Thyroid gland (tissue), 4 donors: Measurements from ENCODE around the gene GNAQ. TPM values are rescaled to one million over a fixed set of nuclear protein-coding genes. Genes with fewer than 3 reads are reported as not detected.

Experiments used
- DNase-seq, 2 donors: peaks; one replicate each; pipeline ENCODE4 v3.0.0-alpha.2; 2019
- H3K27ac ChIP-seq, 3 donors: fragments of 200-600 bp; sonication (generic); 1 replicate in 2 of 3; 2 replicates in 1 of 3; pipeline ENCODE4 v1.5.1; 2016 to 2019; ENCODE audit warnings: mild to moderate bottlenecking in 1 of 3, moderate library complexity in 1 of 3
- H3K27me3 ChIP-seq: fragments of 200-600 bp; sonication (generic); one replicate; pipeline ENCODE4 v1.5.1; 2019
- H3K36me3 ChIP-seq, 2 donors: fragments of 200-600 bp; sonication (generic); one replicate each; pipeline ENCODE4 v1.5.1; 2016 to 2019
- H3K4me1 ChIP-seq, 2 donors: fragments of 200-600 bp; sonication (generic); one replicate each; pipeline ENCODE4 v1.5.1; 2017 to 2019
- H3K4me3 ChIP-seq, 3 donors: fragments of 200-600 bp; sonication (generic); replicated peaks in 1 of 3; 1 replicate in 2 of 3; 2 replicates in 1 of 3; pipeline ENCODE4 v1.5.1; 2016; ENCODE audit warnings: mild to moderate bottlenecking in 1 of 3
- H3K9me3 ChIP-seq: fragments of 200-600 bp; sonication (generic); one replicate; pipeline ENCODE4 v1.5.1; 2017
- POLR2A ChIP-seq, 2 donors: fragments of 450-650 bp; IDR thresholded peaks; one replicate each; pipeline ENCODE4 v1.6.1; 2017; ENCODE audit warnings: antibody characterized with exemption in 2 of 2, mild to moderate bottlenecking in 2 of 2, moderate library complexity in 1 of 2
- WGBS, 2 donors: methylation state at CpG; one replicate each; pipeline ENCODE4 v1.1.5; 2017; 5-methylcytosine and 5-hydroxymethylcytosine counted together
- intact Hi-C: fragments of 100-400 bp; cut with DNase I; formaldehyde crosslinking; loops from one replicate; pipeline ENCODE4 v1.15.1; 2023
- total RNA-seq, 4 donors: library from RNA; depleted of rRNA; stranded (reverse); fragments of >200 nt; gene quantifications; one replicate each; pipeline ENCODE4 v1.2.3, GENCODE V29; 2016
- TF ChIP-seq, protein P1 (sequence below), 6 experiments: fragments of 200-600 bp in 3 of 6; fragments of 450-650 bp in 3 of 6; sonication (generic) in 3 of 6; IDR thresholded peaks; one replicate each; pipeline ENCODE4 v1.5.1; 2016 to 2019; ENCODE audit warnings: antibody characterized with exemption in 6 of 6, mild to moderate bottlenecking in 2 of 6, inconsistent platforms in 1 of 6, moderate library complexity in 1 of 6

GNAQ gene
- total RNA-seq, 4 donors from 2014 or later = 40.0 to 60.8 (median 58.1) TPM

GRCh38 chr9:77851882-77852595 lies 179.6 kb downstream of the GNAQ start:
- Histone ChIP-seq H3K9me3 (no peaks in the 10 kb centered on the region), H3K4me3 (no peak overlapping the region), H3K36me3 (no peaks in the 10 kb centered on the region), H3K4me1 (peaks cover 34 to 55% of the 10 kb centered on the region in 2 donors), H3K27me3 (no peaks in the 10 kb centered on the region), H3K27ac (peak overlapping the region; percentile 5 to 83 (median 78))
- WGBS, 2 donors = 20 to 31% methylated on average over 3 of the region's 3 CpGs
- TF ChIP-seq, protein P1, sequence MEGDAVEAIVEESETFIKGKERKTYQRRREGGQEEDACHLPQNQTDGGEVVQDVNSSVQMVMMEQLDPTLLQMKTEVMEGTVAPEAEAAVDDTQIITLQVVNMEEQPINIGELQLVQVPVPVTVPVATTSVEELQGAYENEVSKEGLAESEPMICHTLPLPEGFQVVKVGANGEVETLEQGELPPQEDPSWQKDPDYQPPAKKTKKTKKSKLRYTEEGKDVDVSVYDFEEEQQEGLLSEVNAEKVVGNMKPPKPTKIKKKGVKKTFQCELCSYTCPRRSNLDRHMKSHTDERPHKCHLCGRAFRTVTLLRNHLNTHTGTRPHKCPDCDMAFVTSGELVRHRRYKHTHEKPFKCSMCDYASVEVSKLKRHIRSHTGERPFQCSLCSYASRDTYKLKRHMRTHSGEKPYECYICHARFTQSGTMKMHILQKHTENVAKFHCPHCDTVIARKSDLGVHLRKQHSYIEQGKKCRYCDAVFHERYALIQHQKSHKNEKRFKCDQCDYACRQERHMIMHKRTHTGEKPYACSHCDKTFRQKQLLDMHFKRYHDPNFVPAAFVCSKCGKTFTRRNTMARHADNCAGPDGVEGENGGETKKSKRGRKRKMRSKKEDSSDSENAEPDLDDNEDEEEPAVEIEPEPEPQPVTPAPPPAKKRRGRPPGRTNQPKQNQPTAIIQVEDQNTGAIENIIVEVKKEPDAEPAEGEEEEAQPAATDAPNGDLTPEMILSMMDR (IDR thresholded peaks at IDR 0.05) = peak in 1 of 6 experiments; percentile 6
- peak in 1 of 2 donors; percentile 20 for TF ChIP-seq POLR2A (IDR thresholded peaks at IDR 0.05)
- DNase-seq = peak; percentile 73 to 78
- intact Hi-C loops = no loop called here

DNA sequence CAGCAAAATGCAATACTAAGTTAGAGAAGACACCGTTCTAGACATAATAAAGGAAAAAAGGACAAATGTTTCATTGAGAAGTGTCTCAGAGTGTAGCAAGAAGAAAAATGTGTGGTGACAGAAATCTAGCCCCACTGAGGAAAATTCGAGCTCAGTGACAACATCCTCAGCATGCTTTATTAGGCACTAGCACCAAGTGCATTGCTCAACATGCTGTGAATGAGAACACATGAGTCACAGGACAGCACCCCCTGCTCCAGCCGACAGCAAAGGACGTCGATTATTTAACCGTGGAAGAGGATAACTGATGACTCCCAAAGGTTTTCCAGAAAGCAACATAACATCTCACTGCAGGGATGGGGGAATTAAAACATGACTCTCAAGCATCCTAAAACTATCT lies 182.7 kb downstream of the GNAQ start:
- H3K4me1 ChIP-seq = peaks cover 40 to 64% of the 10 kb centered on the region in 2 donors
- 29 to 53% methylated on average over 6 of the region's 6 CpGs for WGBS, 2 donors
- no peaks in the 10 kb centered on the region for H3K36me3 ChIP-seq
- H3K4me3 ChIP-seq = no peak overlapping the region
- peak; percentile 69 to 71 for DNase-seq
- H3K9me3 ChIP-seq = no peaks in the 10 kb centered on the region
- intact Hi-C loops = loop anchor here (10.0 kb wide), 1 partner anchor 186 kb away; the partner anchor contains the start of gene GNAQ
- no peaks in the 10 kb centered on the region for H3K27me3 ChIP-seq
- TF ChIP-seq, protein P1 (IDR thresholded peaks at IDR 0.05) = no peak
- no peak for TF ChIP-seq POLR2A (IDR thresholded peaks at IDR 0.05)
- H3K27ac ChIP-seq = peak overlapping the region; percentile 31 to 82 (median 81)

DNA sequence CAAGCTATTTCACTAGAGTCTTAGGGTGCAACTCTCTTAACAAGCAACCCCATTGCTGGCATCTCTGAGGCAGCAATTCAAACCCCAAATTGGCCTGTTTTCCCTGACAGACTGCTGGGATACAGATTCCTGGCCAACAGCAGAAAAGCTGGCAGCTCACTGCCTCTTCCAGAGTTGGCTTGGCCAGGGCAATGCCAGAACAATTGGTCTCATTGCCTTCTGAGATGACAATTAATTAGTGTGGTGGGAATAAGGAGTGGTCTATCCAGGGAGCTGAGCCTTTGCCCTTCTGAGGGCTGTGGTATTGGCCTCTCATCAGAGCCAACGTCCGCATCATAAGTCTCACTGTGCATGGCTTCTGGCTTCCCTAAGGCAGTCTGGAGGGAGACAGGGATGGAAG lies 183.2 kb downstream of the GNAQ start:
- Histone ChIP-seq H3K36me3 (no peaks in the 10 kb centered on the region), H3K27me3 (no peaks in the 10 kb centered on the region), H3K9me3 (no peaks in the 10 kb centered on the region), H3K4me1 (peaks cover 39 to 63% of the 10 kb centered on the region in 2 donors), H3K4me3 (no peak overlapping the region), H3K27ac (peak overlapping the region; percentile 31 to 82 (median 81))
- 74 to 91% methylated on average over 2 of the region's 2 CpGs for WGBS, 2 donors
- intact Hi-C loops = loop anchor here (10.0 kb wide), 1 partner anchor 186 kb away; the partner anchor contains the start of gene GNAQ
- TF ChIP-seq, protein P1 (IDR thresholded peaks at IDR 0.05) = no peak
- no peak for TF ChIP-seq POLR2A (IDR thresholded peaks at IDR 0.05)
- no peak for DNase-seq

DNA sequence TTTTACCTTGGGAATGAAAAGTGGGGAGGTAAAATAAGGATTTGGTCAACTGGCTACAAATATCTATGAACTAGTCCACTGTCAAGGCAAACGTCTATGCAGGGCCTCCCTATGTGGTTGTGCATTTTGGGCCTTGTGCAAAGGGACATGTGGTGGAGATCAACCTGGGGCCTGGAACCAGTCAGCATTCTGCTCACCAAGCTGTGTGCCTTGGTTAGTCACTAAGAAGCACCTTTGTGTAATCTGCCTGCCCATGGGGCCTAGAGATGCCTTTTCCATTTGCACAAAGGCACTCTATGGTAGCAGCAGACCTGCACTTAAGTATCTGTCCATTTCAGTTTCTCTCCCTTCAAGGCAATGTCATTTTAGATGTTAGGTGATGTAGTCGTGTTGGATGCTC lies 184.0 kb downstream of the GNAQ start:
- TF ChIP-seq, protein P1 (IDR thresholded peaks at IDR 0.05) = no peak
- TF ChIP-seq POLR2A (IDR thresholded peaks at IDR 0.05) = no peak
- Histone ChIP-seq H3K9me3 (no peaks in the 10 kb centered on the region), H3K36me3 (no peaks in the 10 kb centered on the region), H3K27me3 (no peaks in the 10 kb centered on the region), H3K4me1 (peaks cover 31 to 55% of the 10 kb centered on the region in 2 donors), H3K27ac (peak overlapping the region in 2 of 3 donors; percentile 81 to 82), H3K4me3 (no peak overlapping the region)
- WGBS, 2 donors = 77 to 90% methylated on average over 2 of the region's 2 CpGs
- intact Hi-C loops = loop anchor here (10.0 kb wide), 1 partner anchor 187 kb away; the partner anchor contains the start of gene GNAQ
- DNase-seq = no peak

DNA sequence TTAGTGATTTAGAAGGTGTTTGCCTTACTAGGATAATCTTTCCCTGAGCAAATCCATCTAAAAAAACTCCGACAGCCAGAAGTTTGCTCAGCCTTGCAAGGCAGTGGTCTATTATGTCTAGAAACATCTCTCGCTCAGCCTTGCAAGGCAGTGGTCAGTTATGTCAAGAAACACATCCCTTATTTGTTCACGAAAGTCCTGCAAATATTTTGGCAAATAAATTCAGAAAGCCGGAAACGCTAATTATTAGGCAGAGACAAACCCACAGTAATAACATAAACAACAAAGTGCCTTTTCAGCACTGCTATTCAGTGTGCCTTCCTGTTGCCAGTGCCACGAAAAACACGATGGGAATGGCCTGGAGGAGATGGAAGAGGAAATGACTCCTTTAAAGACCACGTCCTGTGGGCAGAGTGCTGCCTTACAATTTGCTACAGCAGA lies 184.5 kb downstream of the GNAQ start:
- no peak for TF ChIP-seq POLR2A (IDR thresholded peaks at IDR 0.05)
- TF ChIP-seq, protein P1 (IDR thresholded peaks at IDR 0.05) = no peak
- H3K27ac ChIP-seq = peak overlapping the region; percentile 30 to 82 (median 52)
- no peak overlapping the region for H3K4me3 ChIP-seq
- intact Hi-C loops = loop anchor here (10.0 kb wide), 1 partner anchor 188 kb away; the partner anchor contains the start of gene GNAQ
- WGBS, 2 donors = 67 to 77% methylated on average over 8 of the region's 8 CpGs
- no peaks in the 10 kb centered on the region for H3K27me3 ChIP-seq
- H3K4me1 ChIP-seq = peaks cover 26 to 50% of the 10 kb centered on the region in 2 donors
- no peak for DNase-seq
- no peaks in the 10 kb centered on the region for H3K36me3 ChIP-seq
- H3K9me3 ChIP-seq = no peaks in the 10 kb centered on the region
